Ovary (tissue), 3 donors: ENCODE measurements around the gene CRACDL.

Experiments used
- EP300 ChIP-seq: sonication (generic); formaldehyde crosslinking; IDR thresholded peaks from one replicate; pipeline ENCODE4 v1.6.1; 2017; ENCODE audit warnings: antibody characterized with exemption
- POLR2A ChIP-seq: fragments of 450-650 bp; IDR thresholded peaks from one replicate; pipeline ENCODE4 v1.6.1; 2017; ENCODE audit warnings: antibody characterized with exemption, mild to moderate bottlenecking, moderate library complexity
- TF ChIP-seq, protein P1 (sequence below), 3 donors: fragments of 450-650 bp in 2 of 3; fragments of 200-600 bp in 1 of 3; IDR thresholded peaks; one replicate each; pipeline versions ENCODE4 v1.5.1 to v1.8.0; 2016 to 2022; ENCODE audit warnings: antibody characterized with exemption in 3 of 3, mild to moderate bottlenecking in 1 of 3
- donor health status: DM: no; HTN: no; CAD: no.

DNA sequence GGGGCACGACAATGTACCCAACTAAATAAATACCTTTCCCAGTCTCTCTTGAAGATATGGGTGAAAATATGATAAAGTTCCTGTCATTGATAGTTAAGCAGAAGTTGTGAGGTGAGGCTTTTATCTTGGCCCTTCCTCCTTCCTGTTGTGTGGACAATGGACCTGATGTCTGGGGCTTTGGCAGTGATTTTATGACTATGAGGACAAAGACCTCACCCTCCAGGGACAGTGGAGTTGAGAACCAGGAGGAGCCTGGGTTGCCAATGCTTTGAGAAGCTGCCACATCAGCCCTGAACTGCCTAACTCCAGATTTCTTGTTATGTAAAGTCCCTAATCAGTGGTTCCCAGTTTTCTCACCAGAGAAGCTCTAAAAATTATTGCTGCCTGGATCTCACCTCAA, 184.3 kb downstream of the CRACDL start:
- TF ChIP-seq, protein P1, sequence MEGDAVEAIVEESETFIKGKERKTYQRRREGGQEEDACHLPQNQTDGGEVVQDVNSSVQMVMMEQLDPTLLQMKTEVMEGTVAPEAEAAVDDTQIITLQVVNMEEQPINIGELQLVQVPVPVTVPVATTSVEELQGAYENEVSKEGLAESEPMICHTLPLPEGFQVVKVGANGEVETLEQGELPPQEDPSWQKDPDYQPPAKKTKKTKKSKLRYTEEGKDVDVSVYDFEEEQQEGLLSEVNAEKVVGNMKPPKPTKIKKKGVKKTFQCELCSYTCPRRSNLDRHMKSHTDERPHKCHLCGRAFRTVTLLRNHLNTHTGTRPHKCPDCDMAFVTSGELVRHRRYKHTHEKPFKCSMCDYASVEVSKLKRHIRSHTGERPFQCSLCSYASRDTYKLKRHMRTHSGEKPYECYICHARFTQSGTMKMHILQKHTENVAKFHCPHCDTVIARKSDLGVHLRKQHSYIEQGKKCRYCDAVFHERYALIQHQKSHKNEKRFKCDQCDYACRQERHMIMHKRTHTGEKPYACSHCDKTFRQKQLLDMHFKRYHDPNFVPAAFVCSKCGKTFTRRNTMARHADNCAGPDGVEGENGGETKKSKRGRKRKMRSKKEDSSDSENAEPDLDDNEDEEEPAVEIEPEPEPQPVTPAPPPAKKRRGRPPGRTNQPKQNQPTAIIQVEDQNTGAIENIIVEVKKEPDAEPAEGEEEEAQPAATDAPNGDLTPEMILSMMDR (IDR thresholded peaks at IDR 0.05): no peak
- TF ChIP-seq EP300: no peak
- no peak for TF ChIP-seq POLR2A
